MM.1S (cell line): Measurements from ENCODE around the gene MAPKAPK5.

Source experiments
- DNase-seq: peaks from one replicate; pipeline ENCODE4 v3.0.0-alpha.2; 2015
- H2AFZ ChIP-seq: fragments of 300-600 bp; sonication (generic); 2 replicates; pipeline ENCODE4 v1.6.0; 2016; ENCODE audit warnings: antibody characterized with exemption, low read length
- H3F3A ChIP-seq: fragments of 300-600 bp; sonication (generic); 2 replicates; pipeline ENCODE4 v1.6.1; 2016; ENCODE audit warnings: mild to moderate bottlenecking, antibody characterized with exemption, low read length, moderate library complexity, mixed read lengths; ENCODE audit not compliant: insufficient read depth
- H3K27ac ChIP-seq: fragments of 300-600 bp; sonication (generic); 2 replicates; pipeline ENCODE4 v1.5.1; 2016; ENCODE audit warnings: mild to moderate bottlenecking, low read length
- H3K27me3 ChIP-seq: fragments of 300-600 bp; sonication (generic); replicated peaks from 2 replicates; pipeline ENCODE4 v1.6.0; 2016; ENCODE audit warnings: low read length; ENCODE audit not compliant: insufficient read depth
- H3K36me3 ChIP-seq: fragments of 300-600 bp; sonication (generic); replicated peaks from 2 replicates; pipeline ENCODE4 v1.6.1; 2016; ENCODE audit warnings: mild to moderate bottlenecking, low read length, mixed read lengths; ENCODE audit not compliant: insufficient read depth
- H3K4me1 ChIP-seq: fragments of 300-600 bp; sonication (generic); 2 replicates; pipeline ENCODE4 v1.6.1; 2016; ENCODE audit warnings: low read length, mixed read lengths
- H3K4me2 ChIP-seq: fragments of 300-600 bp; sonication (generic); 2 replicates; pipeline ENCODE4 v1.6.0; 2016; ENCODE audit warnings: low read depth, low read length
- H3K4me3 ChIP-seq: fragments of 300-600 bp; sonication (generic); 2 replicates; pipeline ENCODE4 v1.5.1; 2016; ENCODE audit warnings: low read length, mixed read lengths
- H3K79me2 ChIP-seq: fragments of 300-600 bp; sonication (generic); 2 replicates; pipeline ENCODE4 v1.6.1; 2016; ENCODE audit warnings: mixed run types, low read length, mixed read lengths
- H3K9ac ChIP-seq: fragments of 300-600 bp; sonication (generic); 2 replicates; pipeline ENCODE4 v1.6.1; 2016; ENCODE audit warnings: low read length, mixed read lengths
- H3K9me2 ChIP-seq: fragments of 300-600 bp; sonication (generic); replicated peaks from 2 replicates; pipeline ENCODE4 v1.6.1; 2016; ENCODE audit warnings: mild to moderate bottlenecking, low read length, mixed read lengths; ENCODE audit not compliant: insufficient read depth
- H3K9me3 ChIP-seq: fragments of 300-600 bp; sonication (generic); replicated peaks from 2 replicates; pipeline ENCODE4 v1.6.1; 2016; ENCODE audit warnings: mild to moderate bottlenecking, low read length, mixed read lengths; ENCODE audit not compliant: insufficient read depth
- H4K20me1 ChIP-seq: fragments of 300-600 bp; sonication (generic); 2 replicates; pipeline ENCODE4 v1.6.1; 2016; ENCODE audit warnings: mild to moderate bottlenecking, low read length, moderate library complexity, mixed read lengths; ENCODE audit not compliant: insufficient read depth
- CTCF ChIP-seq: fragments of 300-600 bp; sonication (generic); IDR thresholded peaks from 2 replicates; pipeline ENCODE4 v1.5.1; 2016; ENCODE audit warnings: antibody characterized with exemption, low read length, mixed read lengths
- EZH2 ChIP-seq: fragments of 300-600 bp; sonication (generic); optimal IDR thresholded peaks from 2 replicates; pipeline ENCODE3; 2017; ENCODE audit warnings: low read depth, mild to moderate bottlenecking, antibody characterized with exemption, low read length, mixed read lengths
- EZH2phosphoT487 ChIP-seq: fragments of 300-600 bp; sonication (generic); IDR thresholded peaks from 2 replicates; pipeline ENCODE4 v1.6.1; 2018; ENCODE audit warnings: antibody characterized with exemption, low read length

MAPKAPK5 gene

GRCh38 chr12:111894556-111894955 is 52.5 kb downstream of the MAPKAPK5 start:
- TF ChIP-seq EZH2: no peak
- TF ChIP-seq CTCF: no peak
- no peak for TF ChIP-seq EZH2phosphoT487
- Histone ChIP-seq H2AFZ (no peak overlapping the region), H3K9me2 (no peaks in the 10 kb centered on the region), H3K79me2 (no peaks in the 10 kb centered on the region), H3F3A (no peaks in the 10 kb centered on the region), H4K20me1 (no peaks in the 10 kb centered on the region), H3K27me3 (no peaks in the 10 kb centered on the region), H3K4me3 (no peak overlapping the region), H3K9ac (no peak overlapping the region), H3K4me2 (no peak overlapping the region), H3K9me3 (no peaks in the 10 kb centered on the region), H3K4me1 (no peaks in the 10 kb centered on the region), H3K36me3 (no peaks in the 10 kb centered on the region; the same call in 1 of the 2 replicates), H3K27ac (no peak overlapping the region)
- no peak for DNase-seq

GRCh38 chr12:111901182-111901581 is 59.2 kb downstream of the MAPKAPK5 start:
- H3K27me3 ChIP-seq: no peaks in the 10 kb centered on the region
- no peak for DNase-seq
- H3K36me3 ChIP-seq: no peaks in the 10 kb centered on the region
- no peaks in the 10 kb centered on the region for H3K79me2 ChIP-seq
- no peaks in the 10 kb centered on the region for H3K9me3 ChIP-seq
- no peak overlapping the region for H3K4me3 ChIP-seq
- H3K9me2 ChIP-seq: no peaks in the 10 kb centered on the region
- no peak overlapping the region for H2AFZ ChIP-seq
- no peak for TF ChIP-seq EZH2phosphoT487
- TF ChIP-seq EZH2: no peak
- no peak for TF ChIP-seq CTCF
- no peaks in the 10 kb centered on the region for H3K4me1 ChIP-seq
- H3K9ac ChIP-seq: no peak overlapping the region
- H3F3A ChIP-seq: no peaks in the 10 kb centered on the region
- H4K20me1 ChIP-seq: no peaks in the 10 kb centered on the region
- H3K4me2 ChIP-seq: no peak overlapping the region
- H3K27ac ChIP-seq: no peak overlapping the region

- no peaks in the 10 kb centered on the region for H4K20me1 ChIP-seq
- no peaks in the 10 kb centered on the region for H3K79me2 ChIP-seq
- H3K36me3 ChIP-seq: no peaks in the 10 kb centered on the region
- no peak overlapping the region for H3K9ac ChIP-seq
- no peak overlapping the region for H3K27ac ChIP-seq
- H3K4me1 ChIP-seq: no peaks in the 10 kb centered on the region
- no peak for DNase-seq
- H3K4me2 ChIP-seq: no peak overlapping the region
- H3K4me3 ChIP-seq: no peak overlapping the region
- no peaks in the 10 kb centered on the region for H3F3A ChIP-seq
- H3K9me2 ChIP-seq: no peaks in the 10 kb centered on the region
- H2AFZ ChIP-seq: no peak overlapping the region
- H3K9me3 ChIP-seq: no peaks in the 10 kb centered on the region
- no peaks in the 10 kb centered on the region for H3K27me3 ChIP-seq
- TF ChIP-seq EZH2: no peak
These were observed 62.5 kb downstream of the MAPKAPK5 start for GRCh38 chr12:111904446-111904975.

GRCh38 chr12:111905502-111905901 is 63.5 kb downstream of the MAPKAPK5 start:
- no peak for DNase-seq
- H3K79me2 ChIP-seq: no peaks in the 10 kb centered on the region
- H4K20me1 ChIP-seq: no peaks in the 10 kb centered on the region
- H3K27me3 ChIP-seq: no peaks in the 10 kb centered on the region
- no peak overlapping the region for H3K4me2 ChIP-seq
- H3K9me3 ChIP-seq: no peaks in the 10 kb centered on the region
- H3K4me1 ChIP-seq: no peaks in the 10 kb centered on the region
- H3K27ac ChIP-seq: no peak overlapping the region
- H3F3A ChIP-seq: no peaks in the 10 kb centered on the region
- TF ChIP-seq EZH2phosphoT487 (no peak), CTCF (no peak), EZH2 (no peak)
- no peak overlapping the region for H3K9ac ChIP-seq
- H2AFZ ChIP-seq: no peak overlapping the region
- no peak overlapping the region for H3K4me3 ChIP-seq
- no peaks in the 10 kb centered on the region for H3K36me3 ChIP-seq
- H3K9me2 ChIP-seq: no peaks in the 10 kb centered on the region
